Measurements from ENCODE around the gene LDLRAD3.

The LDLRAD3 gene

GRCh38 chr11:36121054-36121453, 177.2 kb downstream of the LDLRAD3 start:
- in situ Hi-C loops (cut with HindIII; ENCODE audit: low sequenced_read_pairs): no loop called here

- in situ Hi-C loops (cut with HindIII; ENCODE audit: low sequenced_read_pairs): no loop called here
These were observed 178.8 kb downstream of the LDLRAD3 start for GRCh38 chr11:36122671-36123070.

- in situ Hi-C loops (cut with HindIII; ENCODE audit: low sequenced_read_pairs): no loop called here
These were observed 179.7 kb downstream of the LDLRAD3 start for GRCh38 chr11:36123336-36124101.

- in situ Hi-C loops (cut with HindIII; ENCODE audit: low sequenced_read_pairs): no loop called here
These were observed 182.8 kb downstream of the LDLRAD3 start for GRCh38 chr11:36126678-36127077.

GRCh38 chr11:36127550-36127949, 183.7 kb downstream of the LDLRAD3 start:
- in situ Hi-C loops (cut with HindIII; ENCODE audit: low sequenced_read_pairs): no loop called here

- in situ Hi-C loops (cut with HindIII; ENCODE audit: low sequenced_read_pairs): no loop called here
These were observed 186.1 kb downstream of the LDLRAD3 start for GRCh38 chr11:36129955-36130354.

GRCh38 chr11:36130401-36130800, 186.5 kb downstream of the LDLRAD3 start:
- in situ Hi-C loops (cut with HindIII; ENCODE audit: low sequenced_read_pairs): no loop called here

- in situ Hi-C loops (cut with HindIII; ENCODE audit: low sequenced_read_pairs): no loop called here
These were observed 188.0 kb downstream of the LDLRAD3 start for GRCh38 chr11:36131721-36132397.

GRCh38 chr11:36132940-36133339, 189.1 kb downstream of the LDLRAD3 start:
- in situ Hi-C loops (cut with HindIII; ENCODE audit: low sequenced_read_pairs): no loop called here

GRCh38 chr11:36135076-36135475, 191.2 kb downstream of the LDLRAD3 start:
- in situ Hi-C loops (cut with HindIII; ENCODE audit: low sequenced_read_pairs): no loop called here

GRCh38 chr11:36139767-36140166, 195.9 kb downstream of the LDLRAD3 start:
- in situ Hi-C loops (cut with HindIII; ENCODE audit: low sequenced_read_pairs): no loop called here

- in situ Hi-C loops (cut with HindIII; ENCODE audit: low sequenced_read_pairs): no loop called here
These were observed 197.5 kb downstream of the LDLRAD3 start for GRCh38 chr11:36141196-36141953.

- in situ Hi-C loops (cut with HindIII; ENCODE audit: low sequenced_read_pairs): no loop called here
These were observed 198.1 kb downstream of the LDLRAD3 start for GRCh38 chr11:36141956-36142355.

GRCh38 chr11:36142439-36142838, 198.6 kb downstream of the LDLRAD3 start:
- in situ Hi-C loops (cut with HindIII; ENCODE audit: low sequenced_read_pairs): no loop called here

GRCh38 chr11:36142879-36143278, 199.0 kb downstream of the LDLRAD3 start:
- in situ Hi-C loops (cut with HindIII; ENCODE audit: low sequenced_read_pairs): no loop called here

GRCh38 chr11:36146437-36146836, 202.6 kb downstream of the LDLRAD3 start:
- in situ Hi-C loops (cut with HindIII; ENCODE audit: low sequenced_read_pairs): no loop called here

GRCh38 chr11:36147491-36147890, 203.6 kb downstream of the LDLRAD3 start:
- in situ Hi-C loops (cut with HindIII; ENCODE audit: low sequenced_read_pairs): no loop called here

- in situ Hi-C loops (cut with HindIII; ENCODE audit: low sequenced_read_pairs): no loop called here
These were observed 204.8 kb downstream of the LDLRAD3 start for GRCh38 chr11:36148701-36149100.

- in situ Hi-C loops (cut with HindIII; ENCODE audit: low sequenced_read_pairs): no loop called here
These were observed 205.8 kb downstream of the LDLRAD3 start for GRCh38 chr11:36149538-36150242.

GRCh38 chr11:36150986-36151385, 207.1 kb downstream of the LDLRAD3 start:
- in situ Hi-C loops (cut with HindIII; ENCODE audit: low sequenced_read_pairs): no loop called here

GRCh38 chr11:36151933-36152580, 208.2 kb downstream of the LDLRAD3 start:
- in situ Hi-C loops (cut with HindIII; ENCODE audit: low sequenced_read_pairs): no loop called here
